Measurements from ENCODE around the gene UBC. TPM values are rescaled to one million over a fixed set of nuclear protein-coding genes. Genes with fewer than 3 reads are reported as not detected.

Gene UBC
- total RNA-seq, 1 experiment from 2014 or later, result 1,259 TPM

GRCh38 chr12:124939079-124939420 is 24.6 kb upstream of the UBC start:
- H3K9me3 ChIP-seq (ENCODE audit: control insufficient read depth in 1 of 2, insufficient read depth in 1 of 2, low read depth in 1 of 2, low read length in 2 of 2), result no peaks in the 10 kb centered on the region
- no peaks in the 10 kb centered on the region for H3K27me3 ChIP-seq (ENCODE audit: insufficient read depth, low read length)
- peak overlapping the region; percentile 34 for H2AFZ ChIP-seq (ENCODE audit: low read depth, low read length, poor library complexity, severe bottlenecking)
- peak overlapping the region; percentile 54 for H3K9ac ChIP-seq (ENCODE audit: low read length)
- no peaks in the 10 kb centered on the region for H3K79me2 ChIP-seq (ENCODE audit: insufficient read depth, low read length)
- ChIA-PET POLR2A (interaction anchor here (1.0 to 10.3 kb wide), 5 partner anchors 11 to 33 kb away, joined by 3 to 186 read pairs (median 5); partner anchors contain the start of gene UBC), CTCF (interaction anchor here (1.1 to 2.5 kb wide), 3 partner anchors 10 to 32 kb away, joined by 3 to 32 read pairs (median 9); no protein-coding TSS in a partner anchor), RAD21 (ENCODE audit: low non-redundant PET in 1 of 2, low total read pairs in 2 of 2, uncharacterized antibody in 2 of 2, unreplicated experiment in 2 of 2) (no interaction called here)
- TF ChIP-seq, protein P1, sequence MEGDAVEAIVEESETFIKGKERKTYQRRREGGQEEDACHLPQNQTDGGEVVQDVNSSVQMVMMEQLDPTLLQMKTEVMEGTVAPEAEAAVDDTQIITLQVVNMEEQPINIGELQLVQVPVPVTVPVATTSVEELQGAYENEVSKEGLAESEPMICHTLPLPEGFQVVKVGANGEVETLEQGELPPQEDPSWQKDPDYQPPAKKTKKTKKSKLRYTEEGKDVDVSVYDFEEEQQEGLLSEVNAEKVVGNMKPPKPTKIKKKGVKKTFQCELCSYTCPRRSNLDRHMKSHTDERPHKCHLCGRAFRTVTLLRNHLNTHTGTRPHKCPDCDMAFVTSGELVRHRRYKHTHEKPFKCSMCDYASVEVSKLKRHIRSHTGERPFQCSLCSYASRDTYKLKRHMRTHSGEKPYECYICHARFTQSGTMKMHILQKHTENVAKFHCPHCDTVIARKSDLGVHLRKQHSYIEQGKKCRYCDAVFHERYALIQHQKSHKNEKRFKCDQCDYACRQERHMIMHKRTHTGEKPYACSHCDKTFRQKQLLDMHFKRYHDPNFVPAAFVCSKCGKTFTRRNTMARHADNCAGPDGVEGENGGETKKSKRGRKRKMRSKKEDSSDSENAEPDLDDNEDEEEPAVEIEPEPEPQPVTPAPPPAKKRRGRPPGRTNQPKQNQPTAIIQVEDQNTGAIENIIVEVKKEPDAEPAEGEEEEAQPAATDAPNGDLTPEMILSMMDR (IDR thresholded peaks at IDR 0.05 in 2 of 3, conservative IDR thresholded peaks at IDR 0.05 in 1 of 3; ENCODE audit: borderline replicate concordance in 1 of 3, insufficient read depth in 1 of 3, low read depth in 2 of 3, low read length in 2 of 3), result peak in 2 of 3 experiments; percentile 19 to 49; a peak in 3 of 6 replicates
- TF ChIP-seq POLR2AphosphoS5 (IDR thresholded peaks at IDR 0.05; ENCODE audit: low read depth, low read length), result peak; percentile 38; the same call in 1 of the 2 replicates
- TF ChIP-seq TCF7L2 (IDR thresholded peaks at IDR 0.05; ENCODE audit: borderline replicate concordance, extremely low read depth, insufficient read depth, insufficient read length), result peak; percentile 72
- no peak for TF ChIP-seq ZNF274 (IDR thresholded peaks at IDR 0.05; ENCODE audit: low read depth, low read length)
- H3K27ac ChIP-seq (ENCODE audit: low read depth, low read length), result peak overlapping the region; percentile 91
- H3K4me1 ChIP-seq (ENCODE audit: control insufficient read depth in 1 of 2, insufficient read depth in 2 of 2, low read length in 2 of 2), result peaks cover 35 to 60% of the 10 kb centered on the region in 2 experiments
- H3K4me2 ChIP-seq (ENCODE audit: low read length), result peak overlapping the region; percentile 85
- DNase-seq (ENCODE audit: low read depth, low spot score) (peak; percentile 79), ATAC-seq (peak; percentile 43)
- peak overlapping the region; percentile 16 to 29; a peak in 3 of 4 replicates for H3K4me3 ChIP-seq (replicated peaks in 1 of 2; ENCODE audit: low read depth in 1 of 2, low read length in 2 of 2)
- intact Hi-C loops (cut with micrococcal nuclease), result loop anchor here (1.0 to 2.0 kb wide), 3 partner anchors 12 to 32 kb away; partner anchors contain the start of gene UBC
- H3K36me3 ChIP-seq (ENCODE audit: control insufficient read depth in 1 of 2, insufficient read depth in 2 of 2, low read length in 2 of 2), result no peaks in the 10 kb centered on the region; a peak in 1 of 4 replicates
- H4K20me1 ChIP-seq (ENCODE audit: insufficient read depth), result no peaks in the 10 kb centered on the region
- no TSS peak for BruUV-seq (replicated peaks)
- no peaks in the 10 kb centered on the region for H3K9me2 ChIP-seq (ENCODE audit: insufficient read depth)

DNA sequence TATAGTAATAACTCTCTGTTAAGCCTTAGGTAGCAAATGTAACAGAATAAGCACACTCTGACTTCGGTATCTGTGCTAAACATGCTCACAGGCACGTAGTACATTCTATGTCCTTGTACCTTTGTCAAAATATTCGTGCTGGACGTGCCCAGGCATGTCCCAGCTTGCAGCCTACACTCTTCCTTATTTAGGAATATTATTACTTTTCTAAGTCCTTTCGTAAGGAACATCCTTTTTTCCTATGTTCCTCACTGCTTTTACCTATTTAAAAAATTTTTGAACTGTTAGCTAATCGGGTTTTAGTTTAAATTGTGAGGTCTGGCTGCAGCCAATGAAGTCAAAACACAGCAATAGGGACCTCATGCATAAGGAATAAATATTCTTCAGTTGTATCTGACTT is 24.1 kb upstream of the UBC start:
- H3K4me1 ChIP-seq (ENCODE audit: control insufficient read depth in 1 of 2, insufficient read depth in 2 of 2, low read length in 2 of 2), result peaks cover 35 to 60% of the 10 kb centered on the region in 2 experiments
- ChIA-PET RAD21 (ENCODE audit: low non-redundant PET in 1 of 2, low total read pairs in 2 of 2, uncharacterized antibody in 2 of 2, unreplicated experiment in 2 of 2) (interaction anchor here in 1 of 2 experiments (0.9 kb wide), 1 partner anchor 32 kb away, joined by 6 read pairs; no protein-coding TSS in a partner anchor), POLR2A (interaction anchor here (0.7 to 10.3 kb wide), 7 partner anchors 11 to 32 kb away, joined by 3 to 186 read pairs (median 5); partner anchors contain the start of gene UBC), CTCF (interaction anchor here (1.1 to 2.5 kb wide), 3 partner anchors 10 to 32 kb away, joined by 3 to 9 read pairs (median 3); no protein-coding TSS in a partner anchor)
- H3K36me3 ChIP-seq (ENCODE audit: control insufficient read depth in 1 of 2, insufficient read depth in 2 of 2, low read length in 2 of 2), result no peaks in the 10 kb centered on the region; a peak in 1 of 4 replicates
- peak overlapping the region; percentile 91 for H3K27ac ChIP-seq (ENCODE audit: low read depth, low read length)
- H2AFZ ChIP-seq (ENCODE audit: low read depth, low read length, poor library complexity, severe bottlenecking), result peak overlapping the region; percentile 34
- H3K9me2 ChIP-seq (ENCODE audit: insufficient read depth), result no peaks in the 10 kb centered on the region
- intact Hi-C loops (cut with micrococcal nuclease), result loop anchor here (2.0 kb wide), 2 partner anchors 24 to 32 kb away; partner anchors contain the start of gene UBC
- H4K20me1 ChIP-seq (ENCODE audit: insufficient read depth), result no peaks in the 10 kb centered on the region
- peak overlapping the region; percentile 85 for H3K4me2 ChIP-seq (ENCODE audit: low read length)
- H3K9me3 ChIP-seq (ENCODE audit: control insufficient read depth in 1 of 2, insufficient read depth in 1 of 2, low read depth in 1 of 2, low read length in 2 of 2), result no peaks in the 10 kb centered on the region
- H3K4me3 ChIP-seq (replicated peaks in 1 of 2; ENCODE audit: low read depth in 1 of 2, low read length in 2 of 2), result peak overlapping the region; percentile 16 to 29; a peak in 3 of 4 replicates
- ATAC-seq, result no peak
- TSS peak; percentile 88 for BruUV-seq (replicated peaks)
- H3K79me2 ChIP-seq (ENCODE audit: insufficient read depth, low read length), result no peaks in the 10 kb centered on the region
- H3K27me3 ChIP-seq (ENCODE audit: insufficient read depth, low read length), result no peaks in the 10 kb centered on the region
- peak overlapping the region; percentile 54 for H3K9ac ChIP-seq (ENCODE audit: low read length)
- DNase-seq (ENCODE audit: low read depth, low spot score), result no peak
- no peak for TF ChIP-seq SRF (IDR thresholded peaks at IDR 0.05; ENCODE audit: low read depth)
- no peak for TF ChIP-seq RAD21 (IDR thresholded peaks at IDR 0.05; ENCODE audit: low read depth)
- TF ChIP-seq FOSL1 (IDR thresholded peaks at IDR 0.05; ENCODE audit: low read depth), result no peak
- no peak for TF ChIP-seq EGR1 (IDR thresholded peaks at IDR 0.05; ENCODE audit: low read depth)
- no peak for TF ChIP-seq ZFX (IDR thresholded peaks at IDR 0.05)
- TF ChIP-seq SIN3A (IDR thresholded peaks at IDR 0.05; ENCODE audit: low read depth), result no peak
- no peak for TF ChIP-seq ZBTB33 (IDR thresholded peaks at IDR 0.05; ENCODE audit: extremely low read depth, insufficient replicate concordance, low read length)
- TF ChIP-seq CBX3 (IDR thresholded peaks at IDR 0.05; ENCODE audit: low read depth), result no peak
- no peak for TF ChIP-seq POLR2AphosphoS5 (IDR thresholded peaks at IDR 0.05; ENCODE audit: low read depth, low read length)
- TF ChIP-seq POLR2A (IDR thresholded peaks at IDR 0.05; ENCODE audit: borderline replicate concordance, extremely low read depth, insufficient read depth, insufficient read length), result no peak
- TF ChIP-seq, protein P2, sequence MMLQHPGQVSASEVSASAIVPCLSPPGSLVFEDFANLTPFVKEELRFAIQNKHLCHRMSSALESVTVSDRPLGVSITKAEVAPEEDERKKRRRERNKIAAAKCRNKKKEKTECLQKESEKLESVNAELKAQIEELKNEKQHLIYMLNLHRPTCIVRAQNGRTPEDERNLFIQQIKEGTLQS (IDR thresholded peaks at IDR 0.05), result no peak
